ENCODE measurements around the gene AKR1E2. TPM values are rescaled to one million over a fixed set of nuclear protein-coding genes. Genes with fewer than 3 reads are reported as not detected.

The AKR1E2 gene
- total RNA-seq, 8 experiments from 2014 or later: 3.0 to 19.0 (median 5.1) TPM

GRCh38 chr10:4848356-4849041 lies 22.5 kb downstream of the AKR1E2 start:
- in situ Hi-C loops (cut with MboI; ENCODE audit: low pct_unique_long_range_greater_than_20kb in 2 of 9, low sequenced_read_pairs in 9 of 9, unreplicated experiment in 9 of 9): loop anchor here in 5 of 9 experiments (10.0 to 25.0 kb wide), 7 partner anchors 439 to 789 kb away; no protein-coding TSS in a partner anchor
- 72 to 100% (median 98%) methylated on average over 1 to 6 of the region's 7 CpGs; no CpG with 5 or more reads in 3 of the 10 experiments for WGBS, 10 experiments
- no peak overlapping the region for H3K27ac ChIP-seq
- H3K4me1 ChIP-seq (replicated peaks in 1 of 2): peaks cover 3 to 4% of the 10 kb centered on the region in 2 donors
- ATAC-seq (replicated peaks in 6 of 8): peak in 2 of 8 experiments; percentile 5 to 14
- no peak overlapping the region for H3K4me3 ChIP-seq

- in situ Hi-C loops (cut with MboI; ENCODE audit: low pct_unique_long_range_greater_than_20kb in 2 of 9, low sequenced_read_pairs in 9 of 9, unreplicated experiment in 9 of 9): loop anchor here in 5 of 9 experiments (10.0 to 25.0 kb wide), 7 partner anchors 438 to 788 kb away; no protein-coding TSS in a partner anchor
Observed at GRCh38 chr10:4849042-4849402, 23.0 kb downstream of the AKR1E2 start.

GRCh38 chr10:4849555-4850242 lies 23.7 kb downstream of the AKR1E2 start:
- in situ Hi-C loops (cut with MboI; ENCODE audit: low pct_unique_long_range_greater_than_20kb in 2 of 9, low sequenced_read_pairs in 9 of 9, unreplicated experiment in 9 of 9): loop anchor here in 6 of 9 experiments (10.0 to 25.0 kb wide), 9 partner anchors 113 to 788 kb away; partner anchors contain the start of genes AKR1C1 (in 1 of the 6) and AKR1C3 (in 1 of the 6)

More at GRCh38 chr10:4849042-4849402, 23.0 kb downstream of the AKR1E2 start:
- H3K4me3 ChIP-seq: no peak overlapping the region
- no peak overlapping the region for H3K27ac ChIP-seq
- H3K4me1 ChIP-seq (replicated peaks in 1 of 2): peaks cover 3 to 4% of the 10 kb centered on the region in 2 donors
- 58 to 100% (median 85%) methylated on average over 2 to 5 of the region's 5 CpGs; no CpG with 5 or more reads in 4 of the 10 experiments for WGBS, 10 experiments
- ATAC-seq (replicated peaks in 6 of 8): no peak

GRCh38 chr10:4850397-4850796 lies 24.4 kb downstream of the AKR1E2 start:
- in situ Hi-C loops (cut with MboI; ENCODE audit: low pct_unique_long_range_greater_than_20kb in 2 of 9, low sequenced_read_pairs in 9 of 9, unreplicated experiment in 9 of 9): loop anchor here in 2 of 9 experiments (10.0 to 25.0 kb wide), 3 partner anchors 112 to 537 kb away; partner anchors contain the start of genes AKR1C1 (in 1 of the 2) and AKR1C3 (in 1 of the 2)
- Histone ChIP-seq H3K27ac (no peak overlapping the region), H3K4me1 (replicated peaks in 1 of 2) (peaks cover 3 to 4% of the 10 kb centered on the region in 2 donors), H3K4me3 (no peak overlapping the region)
- ATAC-seq (replicated peaks in 6 of 8): no peak
- WGBS, 10 experiments: 67 to 100% (median 92%) methylated on average over 2 to 7 of the region's 7 CpGs; no CpG with 5 or more reads in 1 of the 10 experiments

More at GRCh38 chr10:4849555-4850242, 23.7 kb downstream of the AKR1E2 start:
- peak; percentile 76 to 95 (median 90) for ATAC-seq (replicated peaks in 6 of 8)
- 2 to 20% (median 11%) methylated on average over 3 to 11 of the region's 12 CpGs; no CpG with 5 or more reads in 2 of the 10 experiments for WGBS, 10 experiments
- Histone ChIP-seq H3K27ac (no peak overlapping the region), H3K4me3 (no peak overlapping the region), H3K4me1 (replicated peaks in 1 of 2) (peaks cover 3 to 4% of the 10 kb centered on the region in 2 donors)

GRCh38 chr10:4851176-4851575 lies 25.2 kb downstream of the AKR1E2 start:
- Histone ChIP-seq H3K4me1 (replicated peaks in 1 of 2) (peaks cover 3 to 4% of the 10 kb centered on the region in 2 donors), H3K27ac (no peak overlapping the region), H3K4me3 (no peak overlapping the region)
- in situ Hi-C loops (cut with MboI; ENCODE audit: low pct_unique_long_range_greater_than_20kb in 2 of 9, low sequenced_read_pairs in 9 of 9, unreplicated experiment in 9 of 9): loop anchor here in 2 of 9 experiments (10.0 to 25.0 kb wide), 3 partner anchors 111 to 536 kb away; partner anchors contain the start of genes AKR1C1 (in 1 of the 2) and AKR1C3 (in 1 of the 2)
- WGBS, 10 experiments: 67 to 100% (median 94%) methylated on average over 1 to 5 of the region's 5 CpGs
- no peak for ATAC-seq (replicated peaks in 6 of 8)

- no peak for ATAC-seq (replicated peaks in 6 of 8)
- in situ Hi-C loops (cut with MboI; ENCODE audit: low pct_unique_long_range_greater_than_20kb in 2 of 9, low sequenced_read_pairs in 9 of 9, unreplicated experiment in 9 of 9): loop anchor here in 2 of 9 experiments (10.0 to 25.0 kb wide), 3 partner anchors 110 to 535 kb away; partner anchors contain the start of genes AKR1C1 (in 1 of the 2) and AKR1C3 (in 1 of the 2)
- Histone ChIP-seq H3K4me1 (replicated peaks in 1 of 2) (peaks cover 3 to 4% of the 10 kb centered on the region in 2 donors), H3K27ac (no peak overlapping the region), H3K4me3 (no peak overlapping the region)
- WGBS, 10 experiments: 29 to 98% (median 70%) methylated on average over 4 to 6 of the region's 6 CpGs; no CpG with 5 or more reads in 2 of the 10 experiments
Observed at GRCh38 chr10:4851846-4852245, 25.8 kb downstream of the AKR1E2 start.

- ATAC-seq (replicated peaks in 6 of 8): no peak
Observed at GRCh38 chr10:4865945-4866661, 40.1 kb downstream of the AKR1E2 start.

GRCh38 chr10:4867109-4867519 lies 41.1 kb downstream of the AKR1E2 start:
- Histone ChIP-seq H3K4me3 (no peak overlapping the region), H3K27ac (no peak overlapping the region), H3K4me1 (replicated peaks in 1 of 2) (no peaks in the 10 kb centered on the region)
- in situ Hi-C loops (cut with MboI; ENCODE audit: low pct_unique_long_range_greater_than_20kb in 2 of 9, low sequenced_read_pairs in 9 of 9, unreplicated experiment in 9 of 9): loop anchor here in 2 of 9 experiments (25.0 kb wide), 2 partner anchors 95 to 520 kb away; partner anchors contain the start of gene AKR1C1 (in 1 of the 2)
- WGBS, 10 experiments: 0 to 100% (median 57%) methylated on average over 1 to 2 of the region's 2 CpGs; no CpG with 5 or more reads in 3 of the 10 experiments
- no peak for ATAC-seq (replicated peaks in 6 of 8)

More at GRCh38 chr10:4865945-4866661, 40.1 kb downstream of the AKR1E2 start:
- Histone ChIP-seq H3K4me3 (no peak overlapping the region), H3K4me1 (replicated peaks in 1 of 2) (no peaks in the 10 kb centered on the region), H3K27ac (no peak overlapping the region)
- in situ Hi-C loops (cut with MboI; ENCODE audit: low pct_unique_long_range_greater_than_20kb in 2 of 9, low sequenced_read_pairs in 9 of 9, unreplicated experiment in 9 of 9): loop anchor here in 2 of 9 experiments (25.0 kb wide), 2 partner anchors 96 to 521 kb away; partner anchors contain the start of gene AKR1C1 (in 1 of the 2)
- 54 to 94% (median 89%) methylated on average over 4 to 7 of the region's 7 CpGs; no CpG with 5 or more reads in 2 of the 10 experiments for WGBS, 10 experiments

GRCh38 chr10:4867520-4868356 lies 41.7 kb downstream of the AKR1E2 start:
- H3K4me1 ChIP-seq (replicated peaks in 1 of 2): no peaks in the 10 kb centered on the region
- H3K4me3 ChIP-seq: no peak overlapping the region
- in situ Hi-C loops (cut with MboI; ENCODE audit: low pct_unique_long_range_greater_than_20kb in 2 of 9, low sequenced_read_pairs in 9 of 9, unreplicated experiment in 9 of 9): loop anchor here in 2 of 9 experiments (25.0 kb wide), 2 partner anchors 95 to 520 kb away; partner anchors contain the start of gene AKR1C1 (in 1 of the 2)
- no peak overlapping the region for H3K27ac ChIP-seq
- WGBS, 10 experiments: 29 to 100% (median 81%) methylated on average over 1 to 9 of the region's 9 CpGs
- no peak for ATAC-seq (replicated peaks in 6 of 8)

GRCh38 chr10:4868357-4868657 lies 42.3 kb downstream of the AKR1E2 start:
- Histone ChIP-seq H3K27ac (no peak overlapping the region), H3K4me3 (no peak overlapping the region), H3K4me1 (replicated peaks in 1 of 2) (no peaks in the 10 kb centered on the region)
- no peak for ATAC-seq (replicated peaks in 6 of 8)
- in situ Hi-C loops (cut with MboI; ENCODE audit: low pct_unique_long_range_greater_than_20kb in 2 of 9, low sequenced_read_pairs in 9 of 9, unreplicated experiment in 9 of 9): loop anchor here in 2 of 9 experiments (25.0 kb wide), 2 partner anchors 94 to 519 kb away; partner anchors contain the start of gene AKR1C1 (in 1 of the 2)
- WGBS, 10 experiments: 64 to 100% (median 80%) methylated on average over 1 to 3 of the region's 3 CpGs; no CpG with 5 or more reads in 1 of the 10 experiments

GRCh38 chr10:4882704-4883078 lies 56.7 kb downstream of the AKR1E2 start:
- 67 to 85% (median 76%) methylated on average over 1 to 2 of the region's 2 CpGs; no CpG with 5 or more reads in 3 of the 10 experiments for WGBS, 10 experiments

More at GRCh38 chr10:4882704-4883078, 56.7 kb downstream of the AKR1E2 start:
- in situ Hi-C loops (cut with MboI; ENCODE audit: low pct_unique_long_range_greater_than_20kb in 2 of 9, low sequenced_read_pairs in 9 of 9, unreplicated experiment in 9 of 9): no loop called here
- Histone ChIP-seq H3K4me1 (replicated peaks in 1 of 2) (peaks cover 0 to 9% of the 10 kb centered on the region in 2 donors), H3K4me3 (no peak overlapping the region), H3K27ac (no peak overlapping the region)
- no peak for ATAC-seq (replicated peaks in 6 of 8)
